GM12801 (cell line): ENCODE results near the gene AP4E1.

Source experiments
- TF ChIP-seq, protein P1 (sequence below): IDR thresholded peaks from one replicate; pipeline ENCODE4 v1.5.1; 2011; ENCODE audit warnings: control low read depth; ENCODE audit not compliant: insufficient read length; ENCODE audit errors: extremely low read depth

AP4E1 gene

DNA sequence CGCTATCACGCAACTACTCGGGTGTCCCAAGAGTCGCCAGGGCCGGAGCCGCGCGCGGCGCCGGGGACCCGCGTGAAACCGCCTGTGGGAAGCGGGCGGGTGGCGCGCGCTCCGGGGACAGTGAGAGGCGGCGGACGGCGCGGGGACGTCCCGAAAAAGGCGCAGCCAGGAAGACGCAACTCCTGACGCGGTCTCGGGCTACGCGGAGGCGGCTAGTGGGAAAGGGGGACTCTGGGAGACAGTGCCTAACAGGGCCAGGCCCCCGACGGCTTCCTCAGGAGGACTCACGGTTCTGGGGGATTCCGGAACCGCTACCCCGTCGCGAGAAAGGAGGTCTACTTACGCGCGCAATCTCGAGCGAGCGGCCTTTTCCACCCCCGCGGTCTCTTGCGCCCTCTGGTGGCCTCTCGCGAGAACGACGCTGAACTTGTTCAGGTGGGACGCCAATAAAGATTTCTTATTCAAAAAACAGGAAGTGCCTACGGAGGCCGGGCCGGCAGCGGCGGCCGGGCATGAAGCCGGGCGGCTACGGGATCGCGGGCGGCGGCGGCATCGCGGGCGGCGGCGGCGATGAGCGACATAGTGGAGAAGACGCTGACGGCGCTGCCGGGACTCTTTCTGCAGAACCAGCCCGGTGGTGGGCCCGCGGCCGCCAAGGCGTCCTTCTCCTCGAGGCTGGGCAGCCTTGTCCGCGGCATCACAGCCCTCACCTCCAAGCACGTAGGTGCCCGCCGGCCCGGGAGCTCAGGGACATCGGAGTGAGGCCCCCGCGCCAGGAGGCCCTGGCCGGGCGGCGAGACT lies at the start of gene AP4E1:
TSS of gene AP4E1 (plus strand) at position 475 of the 801 bp plus-strand sequence. CDS start at position 571, 96 bp downstream.
- TF ChIP-seq, protein P1, sequence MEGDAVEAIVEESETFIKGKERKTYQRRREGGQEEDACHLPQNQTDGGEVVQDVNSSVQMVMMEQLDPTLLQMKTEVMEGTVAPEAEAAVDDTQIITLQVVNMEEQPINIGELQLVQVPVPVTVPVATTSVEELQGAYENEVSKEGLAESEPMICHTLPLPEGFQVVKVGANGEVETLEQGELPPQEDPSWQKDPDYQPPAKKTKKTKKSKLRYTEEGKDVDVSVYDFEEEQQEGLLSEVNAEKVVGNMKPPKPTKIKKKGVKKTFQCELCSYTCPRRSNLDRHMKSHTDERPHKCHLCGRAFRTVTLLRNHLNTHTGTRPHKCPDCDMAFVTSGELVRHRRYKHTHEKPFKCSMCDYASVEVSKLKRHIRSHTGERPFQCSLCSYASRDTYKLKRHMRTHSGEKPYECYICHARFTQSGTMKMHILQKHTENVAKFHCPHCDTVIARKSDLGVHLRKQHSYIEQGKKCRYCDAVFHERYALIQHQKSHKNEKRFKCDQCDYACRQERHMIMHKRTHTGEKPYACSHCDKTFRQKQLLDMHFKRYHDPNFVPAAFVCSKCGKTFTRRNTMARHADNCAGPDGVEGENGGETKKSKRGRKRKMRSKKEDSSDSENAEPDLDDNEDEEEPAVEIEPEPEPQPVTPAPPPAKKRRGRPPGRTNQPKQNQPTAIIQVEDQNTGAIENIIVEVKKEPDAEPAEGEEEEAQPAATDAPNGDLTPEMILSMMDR = no peak

DNA sequence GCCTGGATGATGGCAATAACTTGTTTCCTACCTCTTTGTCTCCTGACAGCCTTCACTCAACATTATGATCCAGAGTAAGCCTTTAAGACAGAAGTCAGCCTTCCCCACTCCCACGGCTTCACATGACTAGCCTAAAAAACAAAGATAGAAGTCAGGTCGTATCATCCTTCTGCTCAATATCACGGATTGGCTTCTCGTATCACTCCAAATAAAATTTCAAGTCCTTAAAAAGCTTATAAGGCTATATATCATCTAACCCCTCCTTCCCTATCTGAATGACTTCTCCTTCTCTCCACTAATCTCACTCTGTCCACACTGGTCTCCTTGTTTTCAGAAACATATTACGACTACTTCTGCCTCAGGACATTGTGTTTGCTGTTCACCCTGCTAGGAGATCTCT lies 47.7 kb upstream of the AP4E1 start:
- TF ChIP-seq, protein P1 = no peak

DNA sequence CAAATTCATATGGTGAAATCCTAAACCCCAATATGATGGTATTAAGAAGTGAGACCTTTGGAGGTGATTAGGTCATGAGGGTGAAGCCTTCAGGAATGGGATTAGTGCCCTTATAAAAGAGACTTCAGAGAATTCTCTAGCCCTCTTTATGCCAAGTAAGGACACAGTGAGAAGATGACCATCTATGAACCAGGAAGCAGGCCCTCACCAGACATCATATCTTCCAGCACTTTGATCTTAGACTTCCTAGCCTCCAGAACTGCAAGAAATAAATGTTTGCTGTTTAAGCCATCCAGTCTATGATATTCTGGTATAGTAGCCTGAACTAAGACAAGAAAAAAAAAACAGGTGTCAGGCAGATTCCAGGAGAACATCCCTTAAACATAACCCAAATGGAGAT lies 45.9 kb upstream of the AP4E1 start:
- TF ChIP-seq, protein P1 = no peak

DNA sequence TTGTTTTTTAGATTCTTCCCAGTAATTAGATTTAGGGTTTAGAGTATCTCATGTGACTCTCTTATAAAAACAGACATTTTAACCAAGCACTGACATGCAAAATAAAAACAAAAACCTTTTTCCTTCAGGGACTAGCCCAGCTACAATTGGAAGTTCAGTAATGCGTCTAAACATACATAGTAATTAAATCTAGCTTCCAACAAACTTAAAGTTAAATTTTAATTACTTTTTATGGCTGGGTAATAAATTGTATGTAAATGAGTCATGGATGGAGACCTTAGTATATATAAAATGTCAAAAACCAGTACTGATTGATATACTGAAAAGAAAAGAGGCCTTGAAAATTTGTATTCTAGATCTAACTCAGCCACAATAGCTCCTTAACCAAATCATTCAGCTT lies 43.6 kb upstream of the AP4E1 start:
- TF ChIP-seq, protein P1 = no peak

DNA sequence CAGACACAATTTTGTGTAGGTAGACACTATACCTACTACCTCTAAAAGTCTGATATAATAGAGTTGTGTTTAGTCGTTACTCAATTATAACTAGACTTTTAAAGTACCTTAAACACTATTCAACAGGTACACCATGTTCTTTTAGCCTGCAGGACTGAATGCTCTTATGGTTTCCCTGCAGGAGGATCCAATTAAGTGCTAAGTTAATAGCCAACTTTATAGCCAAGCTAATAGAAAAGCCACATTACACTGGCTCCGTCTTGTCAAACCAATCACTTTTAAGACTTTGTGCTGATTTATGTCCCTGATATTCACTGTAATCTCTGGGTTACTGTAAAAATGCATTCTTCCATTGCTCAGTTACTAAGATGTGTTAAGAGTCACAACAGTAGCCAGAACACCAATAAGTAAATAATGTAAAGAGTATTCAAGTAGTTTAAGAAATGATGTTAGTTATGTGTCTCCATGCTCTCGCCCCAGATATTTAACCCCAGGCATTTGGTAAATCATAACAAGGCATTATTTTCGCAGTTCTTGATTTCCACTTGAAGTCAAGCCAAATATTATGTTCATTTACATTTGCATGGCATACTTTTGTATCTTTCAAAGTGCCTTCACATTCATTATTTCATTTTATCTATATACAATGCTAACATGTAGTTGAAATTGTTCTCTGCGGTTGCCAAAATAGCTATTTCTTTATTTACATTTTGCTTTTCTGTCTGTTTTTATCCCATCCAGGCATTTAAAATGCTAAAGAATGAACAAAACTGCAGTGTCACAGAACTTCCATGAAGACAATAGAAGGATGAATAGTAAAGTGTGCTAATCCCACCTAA lies 42.7 kb upstream of the AP4E1 start:
- TF ChIP-seq, protein P1 = no peak

DNA sequence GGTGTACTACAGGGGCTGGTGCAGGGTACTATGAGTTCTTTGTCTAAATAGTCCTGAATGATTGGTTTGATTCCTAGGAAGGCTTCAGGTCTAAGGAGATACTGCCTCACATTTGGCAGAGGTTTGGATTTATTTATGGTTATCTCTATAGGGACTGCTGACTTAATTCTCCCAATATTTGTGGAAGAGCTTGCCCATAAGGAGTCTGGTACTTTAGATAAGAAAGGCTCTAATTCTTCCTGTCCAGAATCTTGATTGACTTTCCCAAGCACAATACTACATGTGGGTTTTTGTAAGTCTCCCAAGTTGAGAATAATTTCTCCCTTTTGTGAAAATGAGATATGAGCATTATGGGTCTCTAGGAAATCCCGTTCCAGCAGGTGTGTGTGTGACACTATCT lies 36.7 kb upstream of the AP4E1 start:
- TF ChIP-seq, protein P1 = no peak

DNA sequence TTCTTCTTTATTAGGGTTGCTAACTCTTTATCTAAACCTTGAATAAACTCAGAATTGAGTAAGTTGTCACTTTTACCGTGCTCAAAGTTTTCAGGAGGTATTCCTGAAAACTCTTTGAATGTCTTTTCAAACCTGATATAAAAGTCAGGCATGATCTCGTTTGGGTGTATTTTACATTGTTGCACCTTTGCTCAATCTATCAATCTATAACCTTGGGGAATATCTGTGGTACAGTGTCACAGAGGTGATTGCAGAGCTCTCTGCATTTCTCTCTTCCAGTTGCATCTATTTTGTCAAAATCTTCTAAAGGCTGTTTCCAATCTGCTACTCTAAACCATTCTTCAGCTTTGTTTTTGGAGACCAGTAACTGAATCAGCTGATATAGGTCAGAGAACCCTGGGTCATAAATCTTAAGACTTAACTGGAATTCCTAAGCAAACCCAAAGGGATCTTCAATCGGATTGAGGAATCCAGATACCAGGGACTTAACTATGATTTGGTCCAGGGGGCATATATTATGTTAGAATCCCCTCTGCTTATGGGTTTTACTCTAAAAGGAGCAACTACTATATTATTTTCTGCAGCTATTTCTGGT lies 35.6 kb upstream of the AP4E1 start:
- TF ChIP-seq, protein P1 = no peak
